ENCODE data around the gene METAP1D.
"Not testable (repeated sequence)": the region's sequence is repeated elsewhere in the genome, so short reads cannot be mapped to it uniquely, and the experiment has no call there.

METAP1D gene

GRCh38 chr2:172049567-172050120, 49.9 kb downstream of the METAP1D start:
- DNase-seq, result no peak

GRCh38 chr2:172050479-172051125, 50.8 kb downstream of the METAP1D start:
- no peak for DNase-seq

GRCh38 chr2:172052000-172052983, 52.5 kb downstream of the METAP1D start:
- no peak for DNase-seq

DNA sequence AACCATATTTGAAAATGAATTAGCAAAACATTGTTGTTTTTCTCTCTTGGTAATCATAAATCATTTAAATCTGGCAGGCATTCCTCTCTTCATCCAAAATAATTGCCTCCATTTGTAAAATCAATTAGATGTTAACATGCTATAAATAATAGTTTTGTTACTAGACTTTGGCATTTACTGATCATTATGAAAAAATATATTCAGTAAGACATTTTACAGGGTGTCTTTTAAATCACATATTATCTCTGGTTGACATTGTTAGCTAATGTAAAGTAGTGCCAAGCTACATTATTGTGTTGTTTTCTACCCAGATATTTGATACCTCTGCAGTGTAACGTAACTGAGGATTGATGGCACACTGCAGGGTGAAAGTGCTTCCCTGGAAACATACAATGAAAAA, 53.7 kb downstream of the METAP1D start:
- no peak for DNase-seq

GRCh38 chr2:172056293-172056692, 56.5 kb downstream of the METAP1D start:
- DNase-seq, result no peak

DNA sequence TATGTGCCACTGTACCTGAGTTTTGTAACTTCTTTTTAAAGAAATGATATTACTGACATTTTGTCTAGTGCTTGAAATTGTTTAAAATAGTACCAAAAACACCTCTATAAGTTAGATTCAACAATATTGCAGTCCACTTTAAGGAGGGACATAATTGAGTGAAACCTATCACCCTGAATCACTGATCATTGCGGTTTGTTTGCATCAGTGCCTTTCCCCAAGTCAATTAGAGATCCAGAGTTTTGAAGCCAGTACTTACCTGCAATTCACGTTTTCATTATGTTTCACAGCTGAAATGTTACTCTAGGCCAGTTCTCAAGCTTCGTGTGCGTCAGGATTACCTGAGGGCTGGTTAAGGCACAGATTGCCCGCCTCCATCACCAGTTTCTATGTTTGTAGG, 58.9 kb downstream of the METAP1D start:
- DNase-seq, result no peak

DNA sequence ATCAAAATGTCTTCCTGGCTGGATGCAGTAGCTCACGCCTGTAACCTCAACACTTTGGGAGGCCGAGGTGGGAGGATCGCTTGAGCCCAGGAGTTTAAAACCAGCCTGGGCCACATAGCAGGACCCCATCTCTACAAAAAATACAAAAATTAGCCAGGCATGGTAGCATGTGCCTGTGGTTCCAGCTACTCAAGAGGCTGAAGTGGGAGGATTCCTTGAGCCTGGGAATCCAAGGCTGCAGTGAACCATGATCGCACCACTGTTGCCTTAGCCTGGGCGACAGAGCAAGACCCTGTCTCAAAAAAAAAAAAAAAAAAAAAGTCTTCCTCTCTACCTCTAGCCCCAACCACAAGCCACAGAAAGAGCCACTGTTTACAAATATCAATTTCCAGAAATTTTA, 60.4 kb downstream of the METAP1D start:
- not testable (repeated sequence) for DNase-seq

DNA sequence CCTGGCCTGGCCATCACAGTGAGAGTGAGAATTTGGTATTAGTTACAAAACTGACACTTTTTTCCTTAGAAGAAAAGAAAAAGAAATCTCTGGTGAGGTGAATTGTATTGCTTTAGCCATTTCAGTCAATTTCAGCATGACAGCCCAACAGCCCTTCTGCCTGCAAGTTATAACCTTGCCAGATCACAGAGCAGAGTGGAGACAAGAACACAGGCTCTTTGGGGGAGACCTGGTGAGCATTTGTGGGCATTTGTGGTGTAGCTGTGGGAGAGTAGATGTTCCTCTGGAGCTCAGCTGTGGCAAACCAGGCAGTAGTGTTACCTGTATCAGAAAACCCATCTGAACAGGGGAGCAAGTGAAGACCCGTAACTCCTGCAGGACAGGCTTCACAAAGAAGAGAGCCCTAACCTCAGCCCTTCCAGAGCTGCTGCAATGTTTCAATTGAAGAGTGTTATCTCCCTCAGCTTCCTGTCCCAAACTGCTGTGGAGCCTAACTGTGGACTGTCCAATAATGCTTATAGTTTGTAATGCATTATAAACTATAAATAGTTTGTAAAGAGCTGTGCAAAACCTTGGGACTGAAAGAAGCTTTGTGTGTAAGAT, 62.8 kb downstream of the METAP1D start:
- no peak for DNase-seq

GRCh38 chr2:172063446-172063845, 63.7 kb downstream of the METAP1D start:
- no peak for DNase-seq

- no peak for DNase-seq
Observed at GRCh38 chr2:172065111-172065510, 65.4 kb downstream of the METAP1D start.

GRCh38 chr2:172066394-172066886, 66.7 kb downstream of the METAP1D start:
- no peak for DNase-seq

GRCh38 chr2:172067905-172068304, 68.2 kb downstream of the METAP1D start:
- DNase-seq, result not testable (repeated sequence)

DNA sequence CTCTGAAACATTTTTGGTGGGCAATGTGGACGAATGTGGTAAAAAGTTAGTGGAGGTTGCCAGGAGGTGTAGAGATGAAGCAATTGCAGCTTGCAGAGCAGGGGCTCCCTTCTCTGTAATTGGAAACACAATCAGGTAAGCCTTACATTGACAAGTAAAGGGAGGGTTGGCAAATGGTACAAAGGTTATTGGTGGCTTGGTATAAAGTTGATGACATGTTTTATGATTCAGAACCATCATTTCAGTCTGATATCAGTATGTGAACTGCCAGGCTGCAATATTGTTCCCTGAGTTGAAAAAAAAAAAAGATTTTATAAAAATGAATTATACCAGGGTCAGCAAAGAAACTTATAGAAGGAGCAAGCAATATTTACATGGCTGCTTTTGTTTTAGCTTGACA, 71.2 kb downstream of the METAP1D start:
- DNase-seq, result no peak

DNA sequence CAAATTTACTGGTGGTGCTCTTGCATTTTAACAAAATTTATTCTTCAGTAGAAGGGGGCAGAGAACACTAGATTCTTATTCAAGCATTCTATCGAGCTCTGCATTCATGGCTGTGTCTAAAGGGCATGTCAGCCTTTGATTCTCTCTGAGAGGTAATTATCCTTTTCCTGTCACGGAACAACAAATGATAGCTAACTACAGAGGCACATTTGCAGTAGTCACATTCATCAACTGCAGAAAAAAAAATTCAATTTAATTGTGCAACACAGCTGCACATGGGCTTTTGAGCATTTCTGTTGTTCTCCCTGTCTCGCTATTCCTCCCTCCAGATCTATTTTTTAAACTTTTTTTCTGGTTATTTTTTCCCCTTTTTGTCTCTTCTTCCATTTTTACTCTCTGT, 72.5 kb downstream of the METAP1D start:
- DNase-seq, result no peak

GRCh38 chr2:172072706-172073105, 73.0 kb downstream of the METAP1D start:
- no peak for DNase-seq

- no peak for DNase-seq
Observed at GRCh38 chr2:172073518-172073917, 73.8 kb downstream of the METAP1D start.

DNA sequence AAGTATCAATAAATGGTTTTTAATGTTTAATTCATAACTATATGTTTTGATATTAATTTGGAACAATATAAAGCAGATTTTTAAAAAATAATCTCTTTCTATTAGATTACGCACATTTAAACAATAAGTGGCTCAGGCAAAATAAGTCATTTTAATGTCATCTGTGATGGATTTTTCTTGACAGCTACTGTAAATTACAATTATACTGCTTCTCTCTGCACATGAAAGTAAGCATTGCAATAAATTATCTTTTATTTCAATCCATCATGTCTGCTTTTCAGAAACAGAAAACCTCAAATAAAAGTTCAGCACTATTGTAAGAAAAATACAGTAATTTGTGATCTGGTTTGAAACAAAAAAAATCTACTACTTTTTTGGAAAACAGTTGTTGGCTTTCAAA, 74.5 kb downstream of the METAP1D start:
- DNase-seq, result no peak

DNA sequence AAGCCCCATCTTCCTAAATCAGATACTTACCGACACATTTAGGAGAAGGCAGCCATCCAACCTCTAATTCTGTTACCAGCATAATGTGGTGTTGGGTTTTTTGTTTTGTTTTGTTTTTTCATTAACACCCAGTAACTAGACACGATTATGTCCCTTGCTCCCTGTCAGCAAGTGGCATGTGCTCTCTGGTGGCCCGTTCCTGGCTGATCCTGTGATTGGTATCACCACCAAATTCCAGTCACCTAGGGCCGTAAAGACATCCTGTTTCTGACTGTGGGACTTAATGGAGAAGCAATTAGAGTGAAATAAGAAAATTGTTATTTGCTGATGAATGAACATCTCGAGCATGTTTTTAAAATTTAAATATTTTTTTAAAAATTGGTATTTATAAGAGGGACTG, 79.7 kb downstream of the METAP1D start:
- no peak for DNase-seq

- DNase-seq, result no peak
Observed at GRCh38 chr2:172079838-172080640, 80.3 kb downstream of the METAP1D start.

DNA sequence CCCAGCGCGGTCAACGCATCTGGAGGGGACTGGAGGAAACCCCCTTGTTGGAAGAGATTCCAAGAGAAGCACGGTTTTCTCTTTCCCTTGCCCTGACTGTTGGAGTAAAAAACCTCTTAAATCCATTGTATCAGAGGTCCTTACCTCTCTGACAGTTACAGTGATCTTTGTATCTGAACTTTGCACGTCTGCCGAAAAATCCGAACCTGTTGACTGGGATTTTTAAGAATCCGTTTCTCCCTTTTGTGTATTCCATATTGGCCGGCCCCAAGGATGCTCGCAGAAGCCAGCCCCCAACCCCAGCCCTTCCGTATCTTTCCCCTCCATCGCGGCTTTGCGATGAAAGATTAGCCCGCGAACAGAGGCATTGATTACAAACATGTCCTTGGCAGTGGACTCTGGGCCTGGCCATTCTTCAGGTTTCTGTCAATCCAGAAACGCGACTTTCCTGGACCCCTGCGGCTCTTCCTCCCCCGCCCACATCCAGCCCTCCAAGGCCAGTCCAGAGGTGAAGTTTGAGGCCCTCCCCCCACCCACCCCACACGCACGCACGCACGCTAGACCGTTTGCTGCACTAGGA, 81.0 kb downstream of the METAP1D start:
- no peak for DNase-seq

- no peak for DNase-seq
Observed at GRCh38 chr2:172081221-172082022, 81.7 kb downstream of the METAP1D start.

All from activated CD4-positive, alpha-beta T cell treated with anti-CD3 and anti-CD28 coated beads, Interleukin-10, Interleukin-2, amounts not matched to agents 100 ng/mL and 50 ng/mL, durations not matched to agents 16 hours and 8 hours (primary cell).